Stimulated activated CD4-positive, alpha-beta T cell treated with anti-CD3 and anti-CD28 coated beads, TNF-alpha, amount 100 ng/mL, for 24 hours (primary cell): ENCODE results near the gene MRPS31.
"Not testable (repeated sequence)": the region's sequence is repeated elsewhere in the genome, so short reads cannot be mapped to it uniquely, and the experiment has no call there.

Source experiments
- DNase-seq, 3 experiments: peaks; one replicate each; pipeline ENCODE4 v3.0.0-alpha.2; 2020; ENCODE audit warnings: low read depth in 3 of 3

The MRPS31 gene

GRCh38 chr13:40762849-40763248, 8.1 kb downstream of the MRPS31 start:
- no peak for DNase-seq

DNA sequence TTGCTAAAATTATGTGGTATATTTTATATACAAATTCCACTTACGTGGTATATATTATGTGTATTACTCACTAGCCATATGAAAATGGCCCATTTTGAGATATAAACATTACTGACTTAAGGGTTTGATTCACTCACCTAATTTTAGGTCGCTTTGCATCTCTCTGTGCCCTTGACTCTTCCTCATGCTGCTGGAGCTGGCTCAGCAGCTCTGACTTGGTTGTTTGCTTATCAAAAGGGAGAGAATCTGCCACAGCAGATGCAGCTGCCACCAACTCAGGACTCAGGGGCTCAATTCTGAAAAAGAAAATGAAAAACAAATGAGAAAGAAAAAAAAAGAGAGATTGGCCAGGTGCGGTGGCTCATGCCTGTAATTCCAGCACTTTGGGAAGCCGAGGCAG, 12.2 kb downstream of the MRPS31 start:
- no peak for DNase-seq

GRCh38 chr13:40756042-40756441, 14.9 kb downstream of the MRPS31 start:
- no peak for DNase-seq

DNA sequence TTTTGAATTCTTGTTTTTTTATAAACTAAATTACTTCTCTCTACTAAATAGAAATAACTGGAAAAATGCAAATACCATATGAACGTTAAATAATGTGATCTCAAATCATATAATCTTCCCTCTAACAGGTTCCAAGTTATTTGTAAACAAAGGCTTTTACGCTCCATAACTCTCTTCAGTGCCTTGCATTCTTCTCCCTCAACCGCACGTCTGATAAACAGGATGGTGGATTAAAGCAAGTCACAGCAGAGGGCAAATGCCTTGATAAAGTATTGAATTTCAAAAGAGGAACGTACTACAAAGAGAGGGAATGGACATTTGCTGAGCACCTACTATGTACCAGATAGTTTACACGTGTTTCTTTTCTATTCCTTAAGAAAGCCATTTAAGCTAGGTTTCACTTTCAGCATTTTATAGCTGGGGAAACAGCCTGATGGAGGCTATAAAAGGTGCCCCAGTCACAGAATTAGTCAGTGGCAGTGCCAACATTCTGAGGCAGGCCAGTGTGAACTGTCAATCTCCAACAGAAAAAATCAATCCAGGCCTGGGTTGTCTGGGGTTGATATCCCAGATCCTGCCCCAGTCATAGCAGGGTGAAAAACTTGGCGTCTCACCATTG, 15.8 kb downstream of the MRPS31 start:
- DNase-seq, result no peak

DNA sequence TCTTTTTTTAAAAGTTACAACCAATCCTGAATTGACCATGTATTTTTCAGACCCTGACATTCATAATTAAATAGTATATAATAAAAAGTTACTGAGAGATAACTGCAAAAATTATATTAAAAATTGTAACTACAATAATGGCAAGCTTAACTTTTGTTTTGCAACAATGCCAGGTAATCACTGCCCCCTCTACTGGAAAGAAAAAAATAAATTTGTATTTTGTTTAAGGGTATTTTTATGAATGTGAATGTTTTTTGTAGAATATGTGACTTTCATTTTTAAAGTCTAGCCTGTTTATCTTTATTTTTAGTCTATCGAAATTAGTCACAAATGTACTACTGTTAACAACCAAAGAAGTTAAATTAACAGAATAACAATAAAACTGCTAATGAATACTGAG, 21.7 kb downstream of the MRPS31 start:
- no peak for DNase-seq

DNA sequence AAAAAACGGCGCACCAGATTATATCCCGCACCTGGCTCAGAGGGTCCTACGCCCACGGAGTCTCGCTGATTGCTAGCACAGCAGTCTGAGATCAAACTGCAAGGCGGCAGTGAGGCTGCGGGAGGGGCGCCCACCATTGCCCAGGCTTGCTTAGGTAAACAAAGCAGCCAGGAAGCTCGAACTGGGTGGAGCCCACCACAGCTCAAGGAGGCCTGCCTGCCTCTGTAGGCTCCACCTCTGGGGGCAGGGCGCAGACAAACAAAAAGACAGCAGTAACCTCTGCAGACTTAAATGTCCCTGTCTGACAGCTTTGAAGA, 35.8 kb downstream of the MRPS31 start:
- DNase-seq, result not testable (repeated sequence)

DNA sequence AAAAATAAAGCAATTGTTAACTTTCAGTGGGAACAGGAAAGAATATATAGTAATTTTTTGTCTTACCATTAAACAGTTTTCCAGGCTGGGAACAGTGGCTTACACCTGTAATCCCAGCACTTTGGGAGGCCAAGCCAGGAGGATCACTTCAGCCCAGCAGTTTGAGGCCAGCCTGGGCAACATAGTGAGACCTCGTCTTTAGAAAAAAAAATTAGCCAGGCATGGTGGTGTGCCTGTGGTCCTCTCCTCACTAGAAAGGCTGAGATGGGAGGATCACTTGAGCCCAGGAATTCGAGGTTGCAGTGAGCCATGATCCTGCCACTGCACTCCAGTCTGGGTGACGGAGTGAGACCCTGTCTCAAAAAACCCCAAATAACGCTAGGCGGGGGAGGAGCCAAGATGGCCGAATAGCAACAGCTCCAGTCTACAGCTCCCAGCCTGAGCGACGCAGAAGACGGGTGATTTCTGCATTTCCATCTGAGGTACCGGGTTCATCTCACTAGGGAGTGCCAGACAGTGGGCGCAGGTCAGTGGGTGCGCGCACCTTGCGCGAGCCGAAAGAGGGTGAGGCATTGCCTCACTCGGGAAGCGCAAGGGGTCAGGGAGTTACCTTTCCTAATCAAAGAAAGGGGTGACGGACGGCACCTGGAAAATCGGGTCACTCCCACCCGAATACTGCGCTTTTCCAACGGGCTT, 36.3 kb downstream of the MRPS31 start:
- DNase-seq, result not testable (repeated sequence)

DNA sequence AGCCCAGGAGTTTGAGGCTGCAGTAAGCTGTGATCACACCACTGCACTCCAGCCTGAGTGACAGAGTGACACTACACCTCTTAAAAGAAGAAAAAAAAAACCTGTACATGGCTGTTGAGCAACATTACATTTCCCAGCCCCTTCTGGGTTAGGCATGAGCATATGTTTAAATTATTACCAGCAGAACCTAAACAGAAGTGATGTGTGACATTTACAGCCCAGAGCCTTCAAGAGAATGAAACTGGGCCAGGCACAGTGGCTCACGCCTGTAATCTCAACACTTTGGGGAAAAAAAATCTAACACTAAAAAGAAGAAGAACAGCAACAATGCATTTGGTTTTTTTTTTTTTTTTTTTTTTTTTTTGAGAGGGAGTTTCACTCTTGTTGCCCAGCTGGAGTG, 38.3 kb downstream of the MRPS31 start:
- DNase-seq, result no peak

GRCh38 chr13:40728595-40728994, 42.4 kb downstream of the MRPS31 start:
- DNase-seq, result no peak

GRCh38 chr13:40714433-40714832, 56.6 kb downstream of the MRPS31 start:
- not testable (repeated sequence) for DNase-seq

GRCh38 chr13:40706439-40706838, 64.6 kb downstream of the MRPS31 start:
- DNase-seq, result no peak

- no peak for DNase-seq
These were observed 73.3 kb downstream of the MRPS31 start for GRCh38 chr13:40697711-40698110.

DNA sequence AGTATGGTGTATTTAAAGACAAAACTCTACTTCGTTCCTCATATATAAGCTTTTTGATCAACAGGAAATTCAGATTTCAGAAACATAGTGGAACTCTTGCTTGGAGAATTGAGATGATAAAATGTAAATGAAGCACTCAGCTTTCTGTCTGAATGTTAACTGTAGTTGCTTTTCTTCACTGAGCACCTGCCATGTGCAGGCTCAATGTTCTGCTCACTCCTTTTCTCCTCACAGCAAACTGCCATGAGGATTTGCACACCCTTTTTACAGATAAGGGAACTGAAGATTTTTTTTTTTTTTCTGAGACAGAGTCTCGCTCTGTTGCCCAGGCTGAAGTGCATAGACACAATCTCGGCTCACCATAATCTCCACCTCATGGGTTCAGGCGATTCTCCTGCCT, 76.6 kb downstream of the MRPS31 start:
- no peak for DNase-seq

- DNase-seq, result no peak
These were observed 78.0 kb downstream of the MRPS31 start for GRCh38 chr13:40692946-40693345.

DNA sequence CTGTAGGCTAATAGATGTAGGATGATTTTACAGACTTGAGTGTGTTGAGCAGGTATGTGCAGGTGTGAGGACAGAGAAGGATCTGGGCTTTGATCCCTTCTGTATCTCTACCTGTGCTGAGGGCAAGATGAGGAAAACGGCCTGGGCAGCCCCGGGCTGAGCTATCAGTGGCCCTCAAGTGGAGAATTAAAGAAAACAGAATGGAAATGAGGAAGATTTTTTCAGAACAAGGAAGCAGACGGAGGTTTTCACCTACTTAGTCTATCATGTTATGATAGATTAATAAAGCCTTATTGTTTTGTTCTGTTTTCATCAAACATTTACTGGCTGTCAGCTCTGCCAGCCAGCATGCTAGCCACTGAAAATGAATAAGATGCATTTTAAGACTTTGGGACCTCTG, 82.2 kb downstream of the MRPS31 start:
- no peak for DNase-seq

- no peak for DNase-seq
These were observed 88.3 kb downstream of the MRPS31 start for GRCh38 chr13:40682449-40683240.

DNA sequence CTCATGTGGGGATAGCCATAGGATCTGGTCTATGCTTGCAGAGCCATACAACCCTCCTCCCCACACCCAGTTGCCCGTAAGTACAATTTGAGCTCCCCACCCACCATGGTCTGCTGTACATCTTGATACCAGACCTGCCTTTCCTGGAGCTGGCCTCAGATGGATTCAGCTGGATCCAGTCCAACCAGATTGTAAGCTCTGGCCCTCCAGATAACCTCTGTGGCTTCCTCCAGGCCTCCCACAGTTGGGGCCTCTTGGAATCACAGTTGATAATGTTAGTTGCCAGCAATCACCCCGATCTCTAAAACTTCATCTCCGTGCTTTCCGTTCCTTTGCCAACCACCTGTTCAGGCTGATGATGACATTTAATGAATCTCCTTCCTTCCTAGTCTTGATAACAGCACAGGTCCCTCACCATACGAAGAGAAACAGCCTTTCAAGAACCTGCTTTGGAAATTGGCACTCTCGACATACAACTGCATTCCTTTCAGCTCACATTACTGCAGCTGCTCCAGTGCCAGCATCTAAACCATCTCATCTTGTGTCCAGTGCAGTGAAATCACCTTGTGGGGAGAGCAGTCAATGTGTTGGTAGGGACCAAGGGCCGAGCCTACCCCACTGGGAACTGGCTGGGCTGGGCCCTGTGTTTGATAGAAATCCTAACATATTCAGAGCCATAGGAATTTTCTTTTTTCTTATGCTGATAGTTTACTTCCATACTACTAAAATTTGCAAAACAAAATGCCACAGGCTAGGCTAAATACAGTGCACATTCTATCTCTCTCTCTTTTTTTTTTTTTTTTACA, 89.4 kb downstream of the MRPS31 start:
- no peak for DNase-seq

DNA sequence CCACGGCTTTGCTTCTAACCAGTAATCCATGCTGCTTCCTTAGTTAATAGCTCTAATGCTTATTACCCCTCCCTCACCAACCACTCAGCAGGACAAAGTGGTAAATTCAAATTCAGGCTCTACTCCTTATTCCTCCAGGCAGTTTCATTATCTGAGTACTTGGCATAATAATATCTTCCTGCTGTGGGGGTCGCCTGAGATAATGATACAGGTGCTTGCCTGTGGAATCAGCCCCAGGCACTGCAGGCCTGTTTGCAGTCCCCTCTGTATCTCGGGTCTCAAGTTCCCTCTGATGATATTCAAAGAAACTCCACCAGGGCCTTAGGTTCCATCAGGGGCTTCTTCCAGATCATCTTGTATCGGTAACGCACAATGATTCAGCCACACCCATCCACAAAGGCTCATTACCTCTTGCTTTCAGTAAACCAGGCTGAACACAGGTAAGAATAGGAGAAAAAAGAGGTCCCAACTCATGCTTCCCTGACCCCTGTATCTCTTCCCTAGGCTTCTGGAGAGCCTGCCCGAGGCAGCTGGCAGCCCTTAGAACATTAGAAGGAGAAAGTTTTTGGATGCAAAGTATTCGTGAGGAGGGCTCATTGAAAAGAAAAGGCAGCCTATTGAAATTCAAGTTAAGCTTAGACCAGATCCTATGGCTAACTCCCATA, 90.2 kb downstream of the MRPS31 start:
- DNase-seq, result no peak

DNA sequence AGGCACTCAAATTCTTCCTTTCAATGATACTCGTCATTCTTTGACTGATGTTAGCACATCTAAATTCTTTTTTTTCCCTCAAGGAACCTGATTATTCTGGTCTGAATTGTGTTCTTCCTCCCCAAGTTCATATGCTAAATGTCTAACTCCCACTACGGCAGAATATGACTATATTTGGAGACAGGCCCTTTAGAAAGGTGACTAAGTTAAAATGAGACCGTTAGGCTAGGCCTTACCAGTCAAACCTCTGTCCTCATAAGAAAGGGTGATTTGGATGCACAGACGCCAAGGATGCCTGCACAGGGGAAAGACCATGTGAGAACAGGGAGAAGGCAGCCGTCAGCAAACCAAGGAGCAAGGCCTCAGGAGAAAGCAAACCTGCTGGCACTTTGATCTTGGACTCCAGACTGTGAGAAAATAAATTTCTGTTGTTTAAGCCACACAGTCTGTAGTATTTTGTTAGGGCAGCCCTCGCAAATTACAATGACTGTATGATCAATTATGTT, 91.5 kb downstream of the MRPS31 start:
- DNase-seq, result no peak
